H7 (cell line): ENCODE data around the gene NAT9. TPM values are rescaled to one million over a fixed set of nuclear protein-coding genes. Genes with fewer than 3 reads are reported as not detected.

Source experiments
- DNase-seq: peaks from one replicate; pipeline ENCODE4 v3.0.0; 2012
- H3K27me3 ChIP-seq: 2 replicates; pipeline ENCODE4 v1.6.0; 2011; ENCODE audit warnings: mild to moderate bottlenecking, low read length; ENCODE audit not compliant: control insufficient read depth, insufficient read depth
- H3K36me3 ChIP-seq: replicated peaks from 2 replicates; pipeline ENCODE4 v1.5.1; 2011; ENCODE audit warnings: low read length; ENCODE audit not compliant: control insufficient read depth, insufficient read depth
- H3K4me3 ChIP-seq: 2 replicates; pipeline ENCODE4 v1.5.1; 2011; ENCODE audit warnings: low read depth, mild to moderate bottlenecking, control low read depth, low read length, moderate library complexity; ENCODE audit not compliant: insufficient read depth
- total RNA-seq: library from RNA; depleted of rRNA; stranded (reverse); fragments of >200 nt; shearing (Covaris generic); gene quantifications from 2 replicates; pipeline ENCODE4 v1.2.3, GENCODE V29; 2014

NAT9 gene
- total RNA-seq, 1 experiment from 2014 or later = 47.9 TPM

GRCh38 chr17:74797824-74798223, 21.7 kb upstream of the NAT9 start:
- no peak overlapping the region for H3K4me3 ChIP-seq
- no peak for DNase-seq
- no peaks in the 10 kb centered on the region for H3K27me3 ChIP-seq
- peaks cover 13% of the 10 kb centered on the region for H3K36me3 ChIP-seq

DNA sequence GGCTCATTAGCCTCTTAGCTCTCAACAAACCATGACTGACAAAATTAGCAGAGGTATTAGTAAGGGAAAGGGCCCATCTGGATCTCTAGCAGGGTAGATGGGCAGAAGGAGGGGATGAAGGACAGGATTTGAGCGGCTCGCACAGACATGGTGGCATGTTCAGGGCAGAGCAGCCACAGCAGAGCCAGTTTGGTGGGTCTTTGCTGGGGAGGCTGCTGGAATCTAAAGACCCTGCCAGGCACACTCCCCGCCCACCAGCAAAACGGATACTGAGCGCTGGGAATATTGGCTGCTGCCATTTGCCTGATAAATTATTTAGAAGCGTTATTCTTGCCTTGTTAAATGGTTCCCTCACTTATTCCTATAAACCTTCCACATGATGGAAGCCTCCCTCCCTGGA, 20.7 kb upstream of the NAT9 start:
- no peak for DNase-seq
- Histone ChIP-seq H3K36me3 (peaks cover 13% of the 10 kb centered on the region), H3K27me3 (no peaks in the 10 kb centered on the region), H3K4me3 (no peak overlapping the region)

DNA sequence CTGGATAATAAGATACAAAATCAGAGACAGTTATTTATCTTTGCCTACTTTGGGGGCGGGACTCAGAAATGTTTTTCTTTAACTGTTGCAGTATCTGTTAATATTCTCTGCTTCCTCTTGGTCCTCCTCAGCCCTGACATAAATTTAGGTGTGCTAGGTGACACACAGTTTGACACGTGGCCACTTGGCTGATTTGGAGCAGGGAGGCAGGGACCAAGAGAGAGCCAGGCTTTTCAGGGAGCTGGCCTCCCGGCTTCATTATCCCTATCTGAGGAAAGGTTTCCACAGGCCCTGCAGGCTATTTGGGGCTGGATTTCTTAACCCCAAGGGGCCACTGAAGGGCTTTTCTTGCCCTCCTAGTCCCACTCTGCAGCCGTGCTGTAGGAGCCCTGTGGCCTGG, 20.1 kb upstream of the NAT9 start:
- no peaks in the 10 kb centered on the region for H3K27me3 ChIP-seq
- DNase-seq = no peak
- peaks cover 13% of the 10 kb centered on the region for H3K36me3 ChIP-seq
- no peak overlapping the region for H3K4me3 ChIP-seq

DNA sequence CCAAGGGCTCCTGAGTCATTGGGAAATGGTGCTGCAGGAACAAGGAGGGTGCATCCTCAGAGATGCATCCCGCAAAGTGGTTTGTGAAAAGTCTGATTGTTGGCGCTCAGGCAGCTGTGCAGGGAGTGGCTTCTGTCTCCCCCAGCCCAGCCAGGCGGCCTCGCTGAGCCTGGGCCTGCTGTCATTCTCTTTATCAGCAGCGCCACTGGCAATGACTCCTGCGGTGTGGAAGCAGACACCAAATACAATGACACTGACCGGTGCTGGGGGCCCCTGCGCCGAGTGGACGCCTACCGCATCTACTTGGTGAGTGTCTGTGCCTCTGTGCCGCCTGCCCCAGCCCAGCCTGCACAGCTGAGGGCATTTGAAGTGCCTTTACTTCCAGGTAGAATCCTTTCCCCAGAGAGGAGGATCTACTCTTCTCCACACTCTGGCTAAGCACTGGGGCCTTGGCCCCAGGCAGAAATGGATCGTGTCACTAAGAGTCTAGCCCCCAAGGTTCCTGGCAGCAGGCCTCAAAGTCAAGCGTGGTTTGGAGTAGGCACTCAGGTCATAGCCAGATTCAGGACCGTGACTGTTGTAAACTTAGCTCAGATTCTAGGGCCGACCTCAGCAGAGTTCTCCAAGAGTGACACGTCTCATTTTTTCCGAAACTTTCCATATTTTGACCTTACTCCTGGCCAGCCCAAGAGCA, 19.3 kb upstream of the NAT9 start:
- Histone ChIP-seq H3K36me3 (peaks cover 13% of the 10 kb centered on the region), H3K27me3 (no peaks in the 10 kb centered on the region), H3K4me3 (no peak overlapping the region)
- DNase-seq = no peak

DNA sequence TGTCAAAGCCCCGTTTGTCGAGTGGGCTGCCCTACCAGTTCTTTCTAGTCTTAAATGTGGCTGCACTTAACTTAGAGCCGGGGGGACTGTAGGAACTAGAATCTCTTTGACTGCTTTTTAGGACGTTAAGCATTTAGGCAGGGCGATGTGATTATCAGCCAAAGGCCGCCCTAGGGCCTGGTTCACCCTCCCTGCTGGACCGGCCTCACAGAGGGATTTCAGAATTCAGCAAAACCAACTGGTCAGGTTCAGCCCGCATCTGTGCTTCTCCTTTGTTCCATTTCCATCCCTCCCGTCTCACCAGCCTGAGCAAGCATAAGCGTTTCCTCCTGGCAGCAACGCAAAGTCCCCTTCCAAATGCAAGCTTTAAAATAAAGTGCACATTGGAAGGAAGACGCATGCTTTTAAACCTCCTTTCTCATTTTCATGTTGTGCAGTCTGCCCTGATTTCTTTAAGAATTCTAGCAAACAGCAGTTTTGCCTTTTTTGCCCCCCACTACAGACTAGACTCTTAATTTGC, 16.5 kb upstream of the NAT9 start:
- no peaks in the 10 kb centered on the region for H3K27me3 ChIP-seq
- peaks cover 9% of the 10 kb centered on the region for H3K36me3 ChIP-seq
- no peak for DNase-seq
- H3K4me3 ChIP-seq = no peak overlapping the region

DNA sequence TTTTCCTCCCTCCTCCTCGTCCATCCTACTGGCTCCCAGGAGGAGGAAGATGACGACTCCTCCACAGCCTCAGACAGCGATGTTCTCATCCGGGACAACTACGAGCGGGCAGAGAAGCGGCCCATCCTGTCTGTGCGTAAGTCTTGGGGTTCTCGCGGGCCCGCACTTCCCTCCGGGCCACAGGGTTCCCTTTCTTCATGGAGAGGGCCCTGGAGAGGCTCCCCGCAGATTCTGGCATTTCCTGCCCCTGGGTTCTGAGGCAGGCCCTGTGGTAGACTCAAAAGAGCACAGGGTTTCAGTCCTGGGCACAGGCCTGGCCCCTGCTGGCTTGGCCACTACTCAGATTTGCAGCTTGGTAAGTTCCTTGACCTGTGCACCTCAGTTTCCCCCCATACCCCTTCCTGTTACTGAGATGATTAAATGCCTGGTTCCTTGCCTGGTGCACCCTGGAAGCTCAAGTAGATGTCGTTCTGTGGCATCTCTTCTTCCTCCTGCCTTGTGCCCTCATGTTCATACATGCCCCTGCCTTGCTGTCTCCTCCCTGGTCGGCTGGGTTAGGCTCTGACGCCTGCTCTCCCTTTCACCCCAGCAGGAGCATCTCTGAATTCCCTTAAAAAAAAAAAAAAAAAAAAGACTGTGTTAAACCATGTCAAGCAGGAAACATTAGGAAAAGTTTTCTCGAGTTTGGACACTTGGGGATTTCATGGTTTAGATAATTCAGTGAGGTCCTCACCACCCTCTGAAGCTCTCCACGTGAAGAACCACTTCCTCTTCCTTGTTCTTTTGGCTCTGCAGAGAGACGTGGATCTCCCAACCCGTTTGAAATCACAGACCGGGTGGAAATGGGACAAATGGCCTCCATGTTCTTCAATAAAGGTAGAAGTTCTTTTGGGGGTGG, 14.3 kb upstream of the NAT9 start:
- no peak for DNase-seq
- no peaks in the 10 kb centered on the region for H3K27me3 ChIP-seq
- no peak overlapping the region for H3K4me3 ChIP-seq
- peaks cover 5% of the 10 kb centered on the region for H3K36me3 ChIP-seq

- H3K27me3 ChIP-seq = no peaks in the 10 kb centered on the region
- DNase-seq = no peak
- no peaks in the 10 kb centered on the region; the same call in none of the 2 replicates for H3K36me3 ChIP-seq
- H3K4me3 ChIP-seq = no peak overlapping the region
These were observed 10.4 kb upstream of the NAT9 start for GRCh38 chr17:74786431-74787055.

GRCh38 chr17:74785981-74786360, 9.8 kb upstream of the NAT9 start:
- DNase-seq = no peak
- no peaks in the 10 kb centered on the region for H3K27me3 ChIP-seq
- H3K36me3 ChIP-seq = no peaks in the 10 kb centered on the region; the same call in none of the 2 replicates
- no peak overlapping the region for H3K4me3 ChIP-seq

DNA sequence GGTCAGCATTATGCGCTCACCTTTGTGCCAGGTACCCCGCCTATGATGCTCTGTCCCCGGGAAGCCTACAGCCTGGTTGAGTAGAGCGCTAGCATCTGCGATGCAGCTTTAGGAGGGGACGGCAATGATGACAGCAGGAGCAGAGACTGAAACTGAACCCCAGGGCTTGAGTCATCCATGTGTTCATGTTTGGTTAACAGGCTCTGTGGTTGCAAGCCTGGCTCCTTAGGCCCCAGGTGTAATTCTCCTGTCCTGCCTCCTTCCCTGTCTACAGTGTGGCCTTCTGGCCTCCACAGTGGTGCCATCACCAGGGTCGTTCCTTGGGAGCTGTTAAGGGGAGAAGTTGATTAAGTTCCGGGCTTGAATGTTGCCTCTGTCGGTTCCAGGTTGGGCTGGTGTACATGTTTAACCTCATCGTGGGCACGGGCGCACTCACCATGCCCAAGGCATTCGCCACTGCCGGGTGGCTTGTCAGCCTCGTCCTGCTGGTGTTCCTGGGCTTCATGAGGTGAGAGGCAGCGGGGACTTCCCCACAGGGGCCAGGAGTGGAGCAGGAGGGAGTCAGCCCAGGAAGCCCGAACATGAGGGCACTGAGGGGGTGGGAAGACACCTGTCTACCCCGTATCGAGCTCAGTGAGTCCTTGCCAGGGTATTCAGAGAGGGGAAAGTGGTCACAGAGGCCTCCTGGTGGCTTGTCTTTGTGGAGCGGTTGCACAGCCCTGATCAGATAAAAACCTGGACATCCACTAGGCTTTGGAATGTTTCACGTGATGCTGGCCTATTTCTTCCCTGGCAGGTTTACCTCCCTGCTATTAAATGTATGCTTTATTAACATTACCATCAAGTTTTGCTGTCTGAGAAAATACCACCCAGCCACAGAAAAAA, 9.2 kb upstream of the NAT9 start:
- H3K36me3 ChIP-seq = no peaks in the 10 kb centered on the region; the same call in none of the 2 replicates

GRCh38 chr17:74784125-74784810, 8.1 kb upstream of the NAT9 start:
- no peaks in the 10 kb centered on the region for H3K27me3 ChIP-seq
- peaks cover 2% of the 10 kb centered on the region for H3K36me3 ChIP-seq
- DNase-seq = no peak
- H3K4me3 ChIP-seq = no peak overlapping the region

More for the DNA sequence above, 9.2 kb upstream of the NAT9 start:
- DNase-seq = no peak
- no peaks in the 10 kb centered on the region for H3K27me3 ChIP-seq
- H3K4me3 ChIP-seq = no peak overlapping the region

DNA sequence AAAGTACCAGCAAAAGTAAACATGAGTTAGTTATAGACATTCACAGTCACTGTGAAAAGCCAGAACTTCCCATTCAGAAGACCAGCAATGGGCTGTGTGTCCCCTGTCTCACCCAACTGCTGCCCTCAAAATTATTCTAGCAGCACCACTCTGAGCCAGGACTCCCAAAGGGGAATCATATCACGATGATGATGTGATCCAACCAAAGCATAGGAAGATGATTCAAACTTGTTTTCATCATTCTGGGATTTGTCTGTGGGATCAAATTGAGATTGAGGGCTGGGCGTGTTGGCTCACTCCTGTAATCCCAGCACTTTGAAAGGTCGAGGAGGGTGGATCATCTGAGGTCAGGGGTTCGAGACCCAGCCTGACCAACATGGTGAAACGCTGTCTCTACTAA, 6.4 kb upstream of the NAT9 start:
- DNase-seq = no peak
- H3K27me3 ChIP-seq = no peaks in the 10 kb centered on the region
- H3K36me3 ChIP-seq = peaks cover 3% of the 10 kb centered on the region

GRCh38 chr17:74780443-74781238, 4.5 kb upstream of the NAT9 start:
- Histone ChIP-seq H3K36me3 (peaks cover 3% of the 10 kb centered on the region), H3K4me3 (no peak overlapping the region), H3K27me3 (no peaks in the 10 kb centered on the region)
- DNase-seq = peak; percentile 78

More for the DNA sequence above, 6.4 kb upstream of the NAT9 start:
- H3K4me3 ChIP-seq = no peak overlapping the region

- DNase-seq = no peak
- H3K4me3 ChIP-seq = no peak overlapping the region
- peaks cover 3% of the 10 kb centered on the region for H3K36me3 ChIP-seq
- H3K27me3 ChIP-seq = no peaks in the 10 kb centered on the region
These were observed 3.8 kb upstream of the NAT9 start for GRCh38 chr17:74779948-74780400.
